Superior temporal gyrus (tissue), 1 donor: ENCODE measurements around the gene SUV39H2.
"Not testable (repeated sequence)": the region's sequence is repeated elsewhere in the genome, so short reads cannot be mapped to it uniquely, and the experiment has no call there.

ENCODE experiments used
- DNase-seq: peaks from one replicate; pipeline ENCODE4 v3.0.0-alpha.2; 2016; ENCODE audit errors: extremely low spot score

The SUV39H2 gene, protein sequence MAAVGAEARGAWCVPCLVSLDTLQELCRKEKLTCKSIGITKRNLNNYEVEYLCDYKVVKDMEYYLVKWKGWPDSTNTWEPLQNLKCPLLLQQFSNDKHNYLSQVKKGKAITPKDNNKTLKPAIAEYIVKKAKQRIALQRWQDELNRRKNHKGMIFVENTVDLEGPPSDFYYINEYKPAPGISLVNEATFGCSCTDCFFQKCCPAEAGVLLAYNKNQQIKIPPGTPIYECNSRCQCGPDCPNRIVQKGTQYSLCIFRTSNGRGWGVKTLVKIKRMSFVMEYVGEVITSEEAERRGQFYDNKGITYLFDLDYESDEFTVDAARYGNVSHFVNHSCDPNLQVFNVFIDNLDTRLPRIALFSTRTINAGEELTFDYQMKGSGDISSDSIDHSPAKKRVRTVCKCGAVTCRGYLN

DNA sequence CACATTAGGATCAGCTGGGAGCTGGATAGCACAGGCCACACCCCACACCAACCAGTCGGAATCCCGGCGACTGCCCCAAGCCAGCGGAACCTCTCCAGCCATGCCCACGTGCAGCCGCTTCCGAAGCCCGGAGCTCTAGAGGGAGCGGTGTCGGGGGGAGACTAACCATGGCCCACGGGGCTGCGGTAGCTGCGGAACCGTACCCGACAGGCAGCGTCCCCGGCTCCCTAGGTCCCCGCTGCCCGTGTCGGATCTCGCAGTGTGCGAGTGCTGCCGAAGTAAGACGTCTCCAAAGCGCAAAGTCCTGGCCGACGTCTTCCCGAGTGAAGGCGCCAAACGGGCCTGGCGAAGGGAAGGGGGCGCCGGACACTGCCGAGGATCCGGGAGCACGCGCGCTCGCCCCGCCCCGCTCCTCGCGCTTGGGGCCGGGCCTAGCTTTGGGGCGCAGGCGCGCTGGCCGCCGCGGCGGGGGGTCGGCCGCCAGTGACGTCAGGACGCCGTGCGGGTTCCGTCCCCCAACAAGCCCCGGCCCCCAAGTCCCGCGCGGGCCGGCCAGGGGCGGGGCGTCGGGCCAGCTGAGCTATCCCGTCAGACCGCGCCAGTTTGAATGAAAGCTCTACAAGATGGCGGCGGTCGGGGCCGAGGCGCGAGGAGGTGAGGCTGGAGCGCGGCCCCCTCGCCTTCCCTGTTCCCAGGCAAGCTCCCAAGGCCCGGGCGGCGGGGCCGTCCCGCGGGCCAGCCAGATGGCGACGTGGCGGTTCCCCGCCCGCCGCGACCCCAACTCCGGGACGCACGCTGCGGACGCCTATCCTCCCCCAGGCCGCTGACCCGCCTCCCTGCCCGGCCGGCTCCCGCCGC is at the start of gene SUV39H2:
SUV39H2 (plus strand) TSS at position 601 of the 858 bp plus-strand sequence; CDS start at position 624, 23 bp downstream.
- DNase-seq, result peak; percentile 88

DNA sequence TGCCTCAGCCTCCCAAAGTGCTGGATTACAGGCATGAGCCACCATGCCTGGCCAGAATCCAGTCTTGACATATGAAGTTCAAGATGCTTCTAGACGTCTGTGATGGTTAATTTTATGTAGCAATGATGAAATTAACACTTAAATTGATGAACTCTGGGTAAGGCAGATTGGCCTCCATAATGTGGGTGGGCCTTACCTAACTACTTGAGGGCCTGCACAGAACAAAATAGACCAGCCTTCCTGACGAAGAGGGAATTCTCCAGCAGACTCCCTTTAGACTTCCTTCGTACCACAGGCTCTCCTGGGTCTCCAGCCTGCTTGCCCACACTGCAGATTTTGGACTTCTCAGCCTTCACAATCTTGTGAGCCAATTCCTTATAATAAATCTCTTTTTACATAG is 45.6 kb upstream of the SUV39H2 start:
- DNase-seq, result no peak

DNA sequence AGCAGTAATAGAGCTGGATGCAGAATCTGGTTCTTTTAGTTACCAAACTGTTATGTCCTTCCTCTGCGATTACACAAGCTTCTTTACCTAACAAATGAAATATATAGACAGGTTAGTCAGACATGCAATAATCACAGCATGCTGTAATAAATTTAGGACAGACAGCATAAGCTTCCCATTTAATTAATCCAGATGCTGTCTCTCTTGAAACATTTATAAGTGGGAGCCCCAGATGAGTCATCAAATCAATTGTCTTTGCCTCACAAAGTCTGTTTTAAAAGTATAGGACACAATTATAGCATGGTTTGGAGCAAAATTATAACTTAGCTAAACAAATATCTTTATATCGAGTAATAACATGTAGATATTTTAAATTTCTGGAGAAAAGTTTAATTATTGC is 42.5 kb upstream of the SUV39H2 start:
- DNase-seq, result no peak

DNA sequence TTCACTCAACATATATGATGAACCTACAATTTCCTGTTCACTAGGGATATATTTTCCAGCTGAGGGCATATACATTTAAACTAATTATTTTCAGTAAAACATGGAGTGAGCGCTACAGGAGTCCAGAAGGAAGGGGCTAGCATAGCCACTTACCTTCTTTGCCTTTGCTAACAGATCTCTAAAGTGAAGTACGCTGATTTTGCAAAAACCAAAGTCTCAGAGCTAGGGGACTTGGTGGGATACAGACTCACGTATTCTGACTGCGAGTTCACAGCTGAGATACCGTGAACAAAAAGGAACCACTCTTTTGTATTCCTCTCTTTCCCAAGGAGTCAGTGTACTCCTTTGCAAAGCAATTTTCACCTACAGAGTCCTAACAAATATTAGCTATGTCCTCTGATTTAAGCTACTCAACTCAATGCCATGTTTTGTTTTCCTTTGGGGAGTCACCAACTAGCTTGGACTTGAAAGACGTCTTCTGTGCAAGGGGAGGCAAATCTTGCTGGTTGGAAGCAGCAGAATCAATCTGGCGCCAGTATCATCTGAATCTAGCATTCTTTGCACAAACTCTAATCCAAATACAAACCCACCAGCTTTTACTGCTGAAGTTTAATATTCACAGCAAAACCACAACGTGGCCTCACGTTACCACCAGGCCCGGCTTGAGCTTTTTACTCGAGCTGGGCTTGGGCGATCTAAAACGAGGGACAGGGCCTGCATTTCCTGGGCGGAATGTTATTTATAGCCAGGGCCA is 41.5 kb upstream of the SUV39H2 start:
- peak; percentile 69 for DNase-seq

DNA sequence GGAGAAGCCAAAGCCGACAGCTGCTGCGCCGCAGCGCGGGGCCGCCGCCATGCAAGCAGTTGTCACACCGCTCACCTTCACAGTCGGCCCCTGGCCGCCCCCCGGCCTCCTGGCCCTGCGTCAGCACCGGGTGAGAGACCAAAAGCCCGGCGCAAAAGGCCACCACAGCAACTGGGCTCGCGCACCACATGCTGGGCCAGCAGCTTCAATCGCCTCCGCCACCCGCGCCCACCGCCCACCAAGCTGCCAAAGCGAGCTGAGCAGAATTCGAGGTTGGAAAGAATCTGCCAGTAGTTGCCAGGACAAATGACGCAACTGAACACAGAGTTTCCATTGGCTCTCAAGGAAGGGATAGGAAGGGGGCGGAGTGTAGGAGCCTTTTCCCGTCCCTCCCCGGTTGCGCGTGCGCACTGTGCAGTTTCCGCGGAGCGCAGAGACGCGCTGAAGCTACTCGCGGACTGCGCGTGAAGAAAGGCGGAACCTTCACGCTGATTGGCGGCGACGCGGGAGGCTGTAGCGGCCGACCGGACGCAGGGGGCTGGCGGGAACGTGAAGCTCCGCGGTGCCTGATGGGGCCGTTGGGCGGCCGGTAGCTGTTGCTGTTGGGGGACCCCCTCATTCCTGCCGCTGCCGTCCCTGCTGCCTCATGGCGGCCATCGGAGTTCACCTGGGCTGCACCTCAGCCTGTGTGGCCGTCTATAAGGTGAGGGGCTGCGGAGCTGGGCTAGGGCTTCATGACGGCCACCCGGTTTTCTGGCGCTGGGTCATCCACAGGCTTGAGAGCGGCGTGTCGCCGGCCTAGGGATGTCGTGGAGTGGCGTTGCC is 40.7 kb upstream of the SUV39H2 start, which contains the start of the genes CDNF, HSPA14 and MSANTD7:
CDNF (minus strand) TSS at position 281 of the 825 bp plus-strand sequence; CDS start at position 190, 91 bp downstream.
HSPA14 (plus strand) TSS at position 550 of the 825 bp plus-strand sequence; CDS start at position 647, 97 bp downstream.
MSANTD7 (plus strand) TSS at position 550 of the 825 bp plus-strand sequence. CDS start 3,979 bp downstream, outside the sequence.
- DNase-seq, result peak; percentile 100

DNA sequence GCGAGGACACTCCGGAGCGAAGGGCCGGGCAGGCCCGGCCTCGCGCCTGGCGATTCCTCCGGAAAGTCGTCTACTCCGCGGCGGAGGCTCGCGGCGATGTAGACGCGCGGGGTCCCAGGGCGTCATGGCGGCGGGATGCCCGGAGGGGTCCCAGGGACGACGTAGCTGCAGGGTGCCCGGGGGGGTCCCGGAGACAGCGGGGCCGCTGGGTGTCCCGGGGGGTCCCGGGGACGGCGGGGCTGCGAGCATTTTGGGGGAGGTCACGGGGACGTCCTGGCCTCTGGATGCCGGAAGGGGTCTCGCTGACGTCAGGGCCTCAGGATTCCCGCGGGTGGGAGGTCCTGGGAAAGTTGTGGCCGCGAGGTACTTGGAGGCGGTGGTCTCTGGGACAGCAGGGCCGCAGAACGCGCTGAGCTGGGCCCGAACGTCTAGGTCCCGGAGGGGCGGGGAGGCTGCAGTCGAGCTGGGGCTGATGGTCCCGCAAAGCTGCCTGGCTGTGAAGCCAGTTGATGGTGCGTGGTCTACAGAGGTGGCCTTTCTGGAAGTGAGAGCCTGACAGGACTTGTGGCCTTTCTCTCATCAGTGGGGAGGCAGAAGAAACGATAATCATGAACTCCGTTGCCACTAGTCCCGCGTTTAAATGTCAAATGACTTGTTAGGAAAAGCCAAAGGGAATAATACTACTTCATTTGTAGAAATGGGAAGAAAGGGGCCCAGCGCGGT is 39.9 kb upstream of the SUV39H2 start:
- DNase-seq, result no peak

DNA sequence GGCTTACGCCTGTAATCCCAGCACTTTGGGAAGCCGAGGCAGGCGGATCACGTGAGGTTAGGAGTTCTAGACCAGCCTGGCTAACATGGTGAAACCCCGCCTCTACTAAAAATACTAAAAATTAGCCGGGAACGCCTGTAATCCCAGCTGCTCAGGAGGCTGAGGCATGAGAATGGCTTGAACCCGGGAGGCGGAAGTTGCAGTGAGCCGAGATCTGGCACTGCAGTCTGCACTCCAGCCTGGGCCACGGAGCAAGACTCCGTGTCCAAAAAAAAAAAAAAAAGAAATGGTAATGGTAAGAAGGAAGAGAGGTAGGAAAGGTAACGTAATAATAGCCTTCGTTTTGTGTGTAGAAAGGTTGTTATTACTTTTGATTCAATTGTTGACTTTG is 39.4 kb upstream of the SUV39H2 start:
- no peak for DNase-seq

DNA sequence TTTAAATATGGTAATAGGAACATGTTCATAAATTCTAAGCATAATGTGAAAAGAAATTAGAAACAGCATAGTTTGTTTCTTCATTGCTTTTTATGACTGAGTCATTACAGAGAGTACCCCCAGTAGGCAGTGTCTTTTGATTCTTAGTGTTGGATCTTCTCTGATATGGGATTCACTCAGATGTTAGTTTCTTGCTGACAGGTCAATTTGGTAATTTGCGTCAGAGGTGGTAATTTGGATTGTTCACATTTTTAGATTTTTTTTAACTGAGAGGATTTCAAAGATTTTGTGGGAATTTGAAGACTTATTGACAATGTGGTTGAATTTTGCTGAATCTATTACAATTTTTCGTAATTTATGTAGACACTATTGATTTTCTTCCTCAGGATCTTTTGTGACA is 38.5 kb upstream of the SUV39H2 start:
- DNase-seq, result no peak

DNA sequence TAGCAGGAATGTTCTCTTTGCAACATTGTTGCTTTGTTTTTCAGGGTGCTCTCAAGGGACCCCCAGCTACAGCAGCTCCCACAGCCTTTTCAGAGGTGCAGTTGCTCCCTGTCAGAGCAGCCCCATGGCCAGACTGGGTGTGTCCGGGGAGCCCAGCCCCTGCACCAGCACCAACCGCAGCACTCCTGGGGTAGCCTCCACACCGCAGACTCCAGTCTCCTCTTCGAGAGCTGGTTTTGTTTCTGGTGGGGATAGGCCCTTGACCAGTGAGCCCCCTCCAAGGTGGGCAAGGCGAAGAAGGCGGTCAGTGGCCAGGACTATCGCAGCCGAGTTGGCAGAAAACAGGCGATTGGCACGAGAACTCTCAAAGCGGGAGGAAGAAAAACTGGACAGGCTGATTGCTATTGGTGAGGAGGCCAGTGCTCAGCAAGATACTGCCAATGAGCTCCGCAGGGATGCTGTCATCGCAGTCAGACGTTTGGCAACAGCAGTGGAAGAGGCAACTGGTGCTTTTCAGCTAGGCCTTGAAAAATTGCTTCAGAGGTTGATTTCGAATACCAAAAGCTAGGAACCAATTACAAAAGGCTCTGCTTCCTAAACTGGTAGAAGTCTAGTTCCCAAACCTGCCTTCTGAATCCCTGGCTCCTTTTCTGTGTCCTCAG is 35.2 kb upstream of the SUV39H2 start:
- DNase-seq, result no peak

DNA sequence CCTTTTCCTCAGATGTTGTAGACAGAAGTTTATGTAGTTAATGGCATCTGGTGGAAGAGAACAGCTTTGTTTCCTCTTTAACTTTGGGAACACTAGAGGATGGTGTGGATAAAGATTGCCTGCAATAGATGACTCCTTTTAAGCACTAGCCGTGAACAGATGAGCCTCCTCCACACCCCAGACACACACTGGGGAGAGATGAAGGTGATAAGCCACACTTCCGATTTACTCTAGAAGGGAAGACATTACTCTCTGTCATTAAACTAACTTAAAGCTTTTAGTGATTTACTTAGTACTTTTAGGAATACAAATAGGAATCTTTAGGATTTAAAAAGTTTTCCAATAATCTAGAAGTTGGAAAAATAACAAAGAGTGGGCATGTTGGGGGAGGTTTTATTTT is 33.7 kb upstream of the SUV39H2 start:
- no peak for DNase-seq

DNA sequence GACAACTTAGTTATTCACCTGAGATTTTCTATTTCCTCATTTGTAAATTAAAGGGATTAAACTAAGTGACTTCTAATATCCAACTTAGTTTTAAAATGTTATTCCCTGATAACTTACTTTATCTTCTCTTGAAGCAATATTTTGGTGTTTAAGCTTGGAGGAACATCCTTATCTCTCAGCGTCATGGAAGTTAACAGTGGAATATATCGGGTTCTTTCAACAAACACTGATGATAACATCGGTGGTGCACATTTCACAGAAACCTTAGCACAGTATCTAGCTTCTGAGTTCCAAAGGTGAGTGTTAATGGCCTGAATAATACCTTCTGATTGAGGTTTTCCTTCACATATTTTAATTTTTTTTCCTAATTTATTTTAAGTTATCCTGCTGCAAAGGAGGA is 26.4 kb upstream of the SUV39H2 start:
- no peak for DNase-seq

DNA sequence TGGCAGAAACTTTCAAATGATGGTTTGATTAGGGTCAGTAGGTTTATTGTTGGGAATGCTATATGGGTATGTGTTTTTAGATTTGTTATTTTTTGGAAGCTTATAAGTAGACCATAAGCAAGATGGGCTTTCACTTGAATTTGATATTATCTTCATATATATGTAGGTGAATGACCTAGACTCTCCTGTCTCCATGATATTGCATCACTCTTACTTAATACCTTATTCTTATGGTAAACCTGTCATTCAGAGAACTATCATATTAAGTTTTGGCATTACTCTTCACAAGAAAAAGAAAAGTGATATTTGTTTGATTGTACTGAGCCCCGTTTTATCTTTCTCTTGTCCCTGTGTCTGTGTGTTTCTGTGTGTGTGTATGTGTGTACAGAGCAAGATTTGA is 23.2 kb upstream of the SUV39H2 start:
- DNase-seq, result no peak

DNA sequence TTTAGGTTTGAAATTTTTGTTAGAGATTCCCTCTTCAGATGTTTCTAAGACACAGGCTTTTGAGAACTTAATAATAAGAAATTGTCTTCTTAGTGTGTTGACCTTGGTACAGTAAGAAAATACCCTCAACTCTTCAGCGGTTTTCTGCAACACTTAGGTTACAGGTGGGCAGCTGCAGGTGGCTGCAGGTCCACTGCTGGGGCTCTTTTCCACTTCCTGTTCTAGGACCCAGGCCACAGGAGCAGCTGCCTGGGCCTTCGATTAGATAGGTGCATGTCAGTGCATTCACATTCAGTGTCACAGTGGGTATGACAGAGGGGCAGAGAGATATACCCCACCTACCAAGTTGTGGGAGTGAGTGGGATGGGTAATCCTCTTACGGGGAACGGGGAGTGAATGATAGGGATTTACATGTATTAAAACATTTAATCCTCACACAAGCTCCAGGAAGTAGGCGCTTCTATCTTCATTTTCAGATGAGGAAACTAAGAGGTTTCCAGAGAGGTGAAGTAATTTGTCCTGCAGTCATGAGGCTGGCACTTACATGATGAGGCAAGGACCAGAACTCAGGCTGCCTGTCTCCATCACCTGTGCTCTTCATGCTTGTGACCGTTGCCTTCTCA is 20.2 kb upstream of the SUV39H2 start:
- DNase-seq, result no peak

DNA sequence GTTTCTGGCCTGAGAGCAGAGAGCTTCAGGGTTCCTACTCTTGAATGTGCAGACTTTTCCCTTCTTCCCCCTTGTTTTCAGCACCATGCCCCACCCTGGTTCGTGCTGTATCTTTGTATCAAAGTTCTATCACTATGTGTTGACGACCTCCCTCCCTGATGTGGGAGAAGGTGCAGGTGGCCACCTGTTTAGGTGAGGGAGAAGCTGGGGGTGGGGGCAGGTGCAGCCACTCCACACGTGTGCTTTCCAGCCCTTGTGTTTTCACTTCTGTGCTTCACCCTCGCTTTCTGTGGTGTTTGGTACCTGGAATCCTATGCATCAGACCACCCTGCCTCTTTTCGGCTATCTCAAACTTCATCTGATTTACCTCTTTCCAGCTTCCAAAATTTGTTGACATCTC is 19.6 kb upstream of the SUV39H2 start:
- no peak for DNase-seq

DNA sequence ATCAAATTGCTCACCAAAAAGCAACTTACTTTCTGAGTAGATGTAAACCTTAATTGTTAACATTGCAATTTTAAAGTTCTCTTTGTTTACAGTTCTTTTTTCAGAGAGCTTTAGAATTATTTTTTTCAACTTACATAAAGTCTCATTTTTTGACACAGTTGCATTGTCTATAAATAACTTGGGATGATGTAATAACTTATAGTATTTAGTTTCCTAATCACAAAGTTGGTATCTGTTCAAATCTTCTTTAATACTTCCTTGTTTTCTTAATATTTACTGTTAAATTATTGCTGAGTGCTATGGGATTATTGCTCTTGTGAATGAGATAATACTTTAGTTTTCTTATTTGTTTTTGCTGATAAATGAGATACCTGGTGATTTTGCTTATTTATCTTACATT is 18.9 kb upstream of the SUV39H2 start:
- DNase-seq, result no peak

DNA sequence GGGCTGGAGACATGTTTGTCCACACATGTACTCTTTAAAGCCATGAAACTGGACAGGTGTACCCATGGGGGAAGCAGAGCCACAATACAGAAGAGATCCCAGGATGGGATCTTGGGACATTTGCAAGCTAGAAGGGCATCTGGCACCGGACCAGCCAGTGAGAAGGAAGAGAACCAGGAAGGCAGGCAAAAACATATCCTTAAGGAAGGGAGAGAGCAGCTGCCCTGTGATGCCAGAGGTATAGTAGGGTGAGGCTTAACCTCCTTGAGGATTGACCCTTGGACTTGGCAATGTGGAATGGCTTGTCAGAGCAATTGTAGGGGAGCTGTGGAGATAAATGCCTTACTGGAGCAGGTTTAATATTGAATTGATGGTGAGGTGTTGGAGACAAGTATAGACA is 17.9 kb upstream of the SUV39H2 start:
- no peak for DNase-seq

DNA sequence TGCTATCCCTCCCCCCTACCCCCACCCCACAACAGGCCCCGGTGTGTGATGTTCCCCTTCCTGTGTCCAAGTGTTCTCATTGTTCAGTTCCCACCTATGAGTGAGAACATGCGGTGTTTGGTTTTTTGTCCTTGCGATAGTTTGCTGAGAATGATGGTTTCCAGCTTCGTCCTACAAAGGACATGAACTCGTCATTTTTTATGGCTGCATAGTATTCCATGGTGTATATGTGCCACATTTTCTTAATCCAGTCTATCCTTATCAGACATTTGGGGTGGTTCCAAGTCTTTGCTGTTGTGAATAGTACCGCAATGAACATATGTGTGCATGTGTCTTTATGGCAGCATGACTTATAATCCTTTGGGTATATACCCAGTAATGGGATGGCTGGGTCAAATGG is 14.2 kb upstream of the SUV39H2 start:
- DNase-seq, result not testable (repeated sequence)

DNA sequence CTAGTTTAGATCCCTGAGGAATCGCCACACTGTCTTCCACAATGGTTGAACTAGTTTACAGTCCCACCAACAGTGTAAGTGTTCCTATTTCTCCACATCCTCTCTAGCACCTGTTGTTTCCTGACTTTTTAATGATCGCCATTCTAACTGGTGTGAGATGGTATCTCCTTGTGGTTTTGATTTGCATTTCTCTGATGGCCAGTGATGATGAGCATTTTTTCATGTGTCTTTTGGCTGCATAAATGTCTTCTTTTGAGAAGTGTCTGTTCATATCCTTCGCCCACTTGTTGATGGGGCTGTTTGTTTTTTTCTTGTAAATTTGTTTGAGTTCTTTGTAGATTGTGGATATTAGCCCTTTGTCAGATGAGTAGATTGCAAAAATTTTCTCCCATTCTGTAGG is 13.8 kb upstream of the SUV39H2 start:
- not testable (repeated sequence) for DNase-seq

DNA sequence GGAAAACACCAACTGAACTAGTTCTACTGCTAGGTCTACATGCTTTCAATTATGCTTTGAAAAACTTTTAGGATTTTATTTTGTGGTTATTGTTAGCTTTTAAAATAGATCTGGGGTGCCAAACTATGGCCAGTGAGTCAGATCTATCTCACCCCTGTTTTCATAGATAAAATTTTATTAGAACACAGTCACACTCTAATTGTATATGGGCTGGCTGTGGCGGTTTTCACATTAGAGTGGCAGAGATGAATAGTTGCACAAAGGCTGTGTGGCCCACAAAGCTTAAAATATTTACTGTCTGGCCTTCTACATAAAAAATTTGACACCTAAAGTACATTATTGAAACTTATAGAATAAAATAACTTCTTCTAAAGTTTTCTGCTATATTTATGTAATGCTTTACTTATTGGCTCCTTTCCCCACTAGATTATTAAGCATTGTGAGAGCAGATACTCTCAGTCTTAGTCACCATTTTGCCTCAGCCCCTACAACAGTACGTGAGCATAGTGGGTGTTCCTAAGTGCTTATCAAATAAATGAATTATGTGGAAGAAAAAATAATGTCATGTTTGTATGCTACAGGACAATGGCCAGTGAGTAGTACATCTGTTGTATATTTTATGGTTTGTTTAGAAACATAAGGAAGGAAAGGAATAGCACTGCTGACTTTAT is 5.4 kb upstream of the SUV39H2 start:
- DNase-seq, result no peak
